GM12892 (cell line): ENCODE results near the gene ZSWIM7.

ENCODE experiments used
- POLR2AphosphoS5 ChIP-seq: IDR thresholded peaks from 2 replicates; pipeline ENCODE4 v1.6.1; 2011; ENCODE audit warnings: low read depth, low read length, control low read depth
- TAF1 ChIP-seq: IDR thresholded peaks from 2 replicates; pipeline ENCODE4 v1.6.1; 2011; ENCODE audit warnings: low read depth, mild to moderate bottlenecking, control low read depth, low read length, borderline replicate concordance

GRCh38 chr17:15942207-15942833, 57.2 kb downstream of the ZSWIM7 start:
- no peak for TF ChIP-seq TAF1
- TF ChIP-seq POLR2AphosphoS5 = no peak
